Colon (tissue), 2 donors: ENCODE data around the gene BAHCC1.

Experiments
- FAIRE-seq: peaks from 2 replicates; lab custom pipeline; 2012; peaks lifted over from hg19 to GRCh38; lab: Jason Lieb, UNC
- donor health status: control.
- donor health status: control.

BAHCC1 gene

GRCh38 chr17:81493198-81494038, 98.2 kb downstream of the BAHCC1 start:
- no peak for FAIRE-seq

GRCh38 chr17:81494626-81495377, 99.5 kb downstream of the BAHCC1 start:
- no peak for FAIRE-seq

DNA sequence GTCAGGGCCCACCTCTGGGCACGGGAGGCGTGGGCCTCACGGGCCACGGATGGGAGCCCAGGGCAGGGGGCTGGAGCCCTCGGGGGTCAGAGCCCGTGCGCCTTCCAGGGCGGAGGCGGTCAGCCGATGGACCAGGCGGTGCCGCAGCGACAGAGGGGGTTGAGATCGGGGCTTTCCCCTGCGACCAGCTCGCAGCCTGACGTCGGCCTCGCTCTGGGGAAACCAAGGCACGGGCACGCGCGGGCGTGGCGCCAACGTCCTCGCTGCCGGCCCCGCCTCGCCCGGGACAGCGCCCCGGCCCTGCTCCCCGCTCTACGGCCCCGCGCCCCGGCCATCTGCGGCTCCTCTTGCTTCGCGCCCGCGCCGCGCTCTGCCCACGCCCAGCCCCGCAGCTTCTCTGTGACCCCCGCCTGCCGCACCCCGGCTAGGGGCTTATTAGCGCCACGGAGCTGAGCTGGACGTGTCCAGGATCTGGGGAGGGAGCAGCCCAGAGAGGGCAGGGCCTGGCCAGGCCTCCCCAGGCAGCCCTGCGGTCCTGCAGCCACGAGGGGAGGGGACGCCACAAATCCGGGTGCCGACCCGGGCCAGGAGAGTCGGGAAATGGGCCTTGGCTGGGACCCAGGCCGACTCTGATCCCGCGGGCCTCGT, 103.8 kb downstream of the BAHCC1 start:
- FAIRE-seq, result no peak

DNA sequence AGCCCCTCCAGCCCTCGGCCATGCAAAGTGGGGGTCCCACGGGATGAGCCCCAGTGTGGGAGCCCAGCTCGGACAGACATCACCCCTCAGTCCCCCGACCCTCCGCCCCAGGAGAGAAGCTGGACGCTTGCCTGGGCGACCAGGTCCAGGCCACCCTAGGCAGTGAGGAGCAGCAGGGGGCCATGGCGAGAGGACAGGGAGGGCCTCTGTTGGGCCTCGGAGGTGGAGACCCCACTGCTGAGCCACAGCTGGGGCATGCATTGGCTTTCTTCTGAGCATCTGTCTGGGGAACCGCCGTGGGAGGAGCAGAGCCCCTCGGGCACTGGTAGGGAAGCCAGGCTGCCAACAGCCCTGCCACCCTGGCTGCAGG, 104.3 kb downstream of the BAHCC1 start:
- FAIRE-seq, result no peak

GRCh38 chr17:81500047-81500446, 104.8 kb downstream of the BAHCC1 start:
- FAIRE-seq, result no peak

- no peak for FAIRE-seq
Observed at GRCh38 chr17:81502471-81503017, 107.3 kb downstream of the BAHCC1 start.

DNA sequence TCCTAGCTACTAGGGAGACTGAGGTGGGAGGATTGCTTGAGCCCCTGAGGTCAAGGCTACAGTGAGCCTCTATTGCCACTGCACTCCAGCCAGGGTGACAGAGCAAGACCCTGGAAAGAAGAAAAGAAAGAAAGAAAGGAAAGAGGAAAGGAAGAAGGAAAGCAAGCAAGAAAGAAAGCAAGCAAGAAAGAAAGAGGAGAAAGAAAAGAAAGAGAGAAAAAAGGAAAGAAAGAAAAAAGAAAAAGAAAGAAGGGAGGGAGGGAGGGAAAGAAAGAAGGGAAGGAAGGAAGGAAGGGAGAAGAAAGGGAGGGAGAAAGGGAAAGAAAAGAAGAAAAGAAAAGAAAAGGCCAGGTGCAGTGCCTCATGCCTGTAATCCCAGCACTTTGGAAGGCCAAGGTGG, 108.4 kb downstream of the BAHCC1 start:
- no peak for FAIRE-seq

- no peak for FAIRE-seq
Observed at GRCh38 chr17:81508639-81509206, 113.5 kb downstream of the BAHCC1 start.

- FAIRE-seq, result no peak
Observed at GRCh38 chr17:81509207-81509971, 114.1 kb downstream of the BAHCC1 start.

DNA sequence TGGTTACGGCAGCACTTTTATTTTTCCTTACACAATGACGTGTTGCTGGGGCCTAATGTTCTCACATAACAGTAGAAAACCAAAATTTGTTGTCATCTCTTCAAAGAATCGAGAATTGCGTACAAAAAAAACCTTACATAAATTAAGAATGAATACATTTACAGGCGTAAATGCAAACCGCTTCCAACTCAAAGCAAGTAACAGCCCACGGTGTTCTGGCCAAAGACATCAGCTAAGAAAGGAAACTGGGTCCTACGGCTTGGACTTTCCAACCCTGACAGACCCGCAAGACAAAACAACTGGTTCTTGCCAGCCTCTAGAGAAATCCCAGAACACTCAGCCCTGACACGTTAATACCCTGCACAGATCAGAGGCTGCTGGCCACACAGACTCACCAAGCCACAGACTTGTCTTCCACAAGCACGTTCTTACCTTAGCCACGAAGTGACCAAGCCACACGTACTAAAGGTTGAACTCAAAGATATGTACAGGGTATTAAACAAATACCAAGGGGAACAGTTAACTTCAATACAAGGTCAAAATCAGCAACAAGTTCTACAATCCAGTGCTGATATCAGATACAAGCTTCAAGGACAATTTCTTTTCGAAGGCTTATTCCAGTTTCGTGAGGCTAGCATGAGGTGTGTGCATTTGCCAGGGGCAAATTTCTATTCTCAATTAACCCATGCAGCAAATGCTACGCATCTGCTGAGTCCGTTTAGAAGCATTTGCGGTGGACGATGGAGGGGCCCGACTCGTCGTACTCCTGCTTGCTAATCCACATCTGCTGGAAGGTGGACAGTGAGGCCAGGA, 114.9 kb downstream of the BAHCC1 start:
- FAIRE-seq, result no peak

DNA sequence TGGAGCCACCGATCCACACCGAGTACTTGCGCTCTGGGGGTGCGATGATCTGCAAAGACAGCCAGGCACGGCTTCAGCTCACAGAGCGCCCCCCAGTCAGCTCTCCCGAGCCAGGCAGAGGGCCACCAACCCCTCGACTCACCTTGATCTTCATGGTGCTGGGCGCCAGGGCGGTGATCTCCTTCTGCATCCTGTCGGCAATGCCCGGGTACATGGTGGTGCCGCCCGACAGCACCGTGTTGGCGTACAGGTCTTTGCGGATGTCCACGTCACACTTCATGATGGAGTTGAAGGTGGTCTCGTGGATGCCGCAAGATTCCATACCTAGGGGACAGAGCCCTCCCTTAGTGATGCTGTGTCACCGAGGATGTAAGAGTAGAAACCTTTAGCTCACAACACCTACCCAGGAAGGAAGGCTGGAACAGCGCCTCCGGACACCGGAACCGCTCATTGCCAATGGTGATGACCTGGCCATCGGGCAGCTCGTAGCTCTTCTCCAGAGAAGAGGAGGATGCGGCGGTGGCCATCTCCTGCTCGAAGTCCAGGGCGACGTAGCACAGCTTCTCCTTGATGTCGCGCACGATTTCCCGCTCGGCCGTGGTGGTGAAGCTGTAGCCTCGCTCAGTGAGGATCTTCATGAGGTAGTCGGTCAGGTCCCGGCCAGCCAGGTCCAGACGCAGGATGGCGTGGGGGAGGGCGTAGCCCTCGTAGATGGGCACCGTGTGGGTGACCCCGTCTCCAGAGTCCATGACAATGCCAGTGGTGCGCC, 115.7 kb downstream of the BAHCC1 start:
- FAIRE-seq, result no peak

DNA sequence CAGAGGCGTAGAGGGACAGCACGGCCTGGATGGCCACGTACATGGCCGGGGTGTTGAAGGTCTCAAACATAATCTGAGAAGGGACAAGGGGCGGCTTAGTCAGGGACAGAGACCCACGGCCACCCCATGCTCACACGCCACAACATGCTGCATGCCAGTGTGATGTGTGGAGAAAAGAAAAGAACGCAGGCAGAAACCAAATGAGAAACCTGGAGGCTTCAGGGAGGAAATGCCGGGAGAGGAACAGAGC, 116.2 kb downstream of the BAHCC1 start:
- no peak for FAIRE-seq

GRCh38 chr17:81511804-81512561, 116.7 kb downstream of the BAHCC1 start:
- no peak for FAIRE-seq

DNA sequence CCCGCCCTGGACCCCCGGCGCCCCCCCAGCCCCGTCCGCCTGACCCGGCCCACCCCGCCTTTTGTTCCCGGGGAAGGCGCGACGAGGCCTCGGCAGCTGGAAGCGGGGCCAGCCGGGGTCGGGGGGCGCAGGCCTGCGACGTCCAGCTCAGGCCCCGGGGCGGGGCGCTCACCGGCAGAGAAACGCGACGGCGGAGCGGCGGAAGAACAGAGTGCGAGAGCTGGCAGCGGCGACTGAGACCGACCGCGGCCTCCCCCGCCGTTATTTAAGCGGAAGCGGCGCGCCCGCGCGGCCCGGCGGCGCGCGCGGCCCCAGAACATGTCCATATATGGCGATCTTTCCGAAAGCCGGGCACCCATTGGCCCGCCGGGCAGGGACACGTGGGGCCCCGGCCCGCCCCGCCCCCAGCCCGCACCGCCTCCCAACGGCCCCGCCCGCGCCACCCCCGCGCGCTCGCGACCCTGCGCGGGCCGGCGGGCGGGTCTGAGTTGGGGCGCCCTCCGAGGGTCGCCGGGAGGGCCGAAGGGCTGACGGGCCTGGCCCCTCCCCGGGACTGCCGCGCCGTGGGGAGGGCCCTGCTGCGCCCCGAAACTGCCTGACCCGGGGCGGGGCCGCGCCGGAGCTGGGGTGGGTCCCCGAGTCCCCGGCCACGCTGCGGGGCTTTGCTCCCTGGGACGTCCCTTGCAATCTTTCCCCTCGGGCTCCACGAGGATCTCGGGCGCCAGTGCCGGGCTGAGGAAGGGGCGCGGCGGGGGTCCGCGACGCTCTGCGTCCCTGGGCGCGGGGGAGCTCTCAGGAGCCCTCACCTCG, 117.5 kb downstream of the BAHCC1 start, which contains the start of gene ACTG1:
ACTG1 (minus strand) TSS at position 238 of the 810 bp plus-strand sequence. CDS start 445 bp downstream, outside the sequence.
- FAIRE-seq, result no peak

GRCh38 chr17:81513372-81513752, 118.1 kb downstream of the BAHCC1 start:
- FAIRE-seq, result no peak

DNA sequence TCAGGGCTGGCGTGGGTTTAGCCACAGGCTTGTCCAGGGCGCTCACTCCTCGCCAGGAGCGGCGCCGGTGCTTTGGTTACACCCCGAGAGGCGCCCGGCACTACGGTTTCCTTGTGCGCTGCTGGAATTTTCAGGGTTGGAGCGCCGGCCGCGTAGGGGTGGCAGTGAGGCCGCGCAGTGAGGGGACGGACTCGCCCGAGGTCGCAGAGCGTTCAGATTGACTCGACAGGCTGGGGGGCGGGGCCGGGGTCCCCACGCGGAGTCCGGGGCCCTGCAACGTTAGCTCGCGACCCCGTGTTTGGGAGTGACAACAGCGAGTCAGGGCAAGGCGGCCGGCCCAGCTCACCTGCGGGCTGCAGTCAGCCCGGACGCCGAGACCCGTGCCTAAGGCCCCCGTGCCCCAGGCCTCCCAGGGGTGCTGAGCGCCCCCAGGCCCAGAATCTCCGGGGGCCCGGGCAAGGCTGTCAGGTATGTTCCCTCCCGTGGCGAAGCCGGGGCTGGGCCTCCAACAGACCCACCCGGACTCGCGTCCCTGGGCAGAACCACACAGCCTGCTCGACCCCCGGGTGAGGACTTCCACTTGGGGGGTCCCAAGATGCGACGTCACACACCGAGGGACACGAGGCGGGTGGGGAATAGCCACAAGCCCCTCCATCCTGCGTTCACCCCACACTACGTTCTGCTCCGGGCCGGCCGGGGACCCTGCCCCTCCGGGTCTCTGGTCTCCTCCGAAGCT, 118.7 kb downstream of the BAHCC1 start:
- FAIRE-seq, result no peak

DNA sequence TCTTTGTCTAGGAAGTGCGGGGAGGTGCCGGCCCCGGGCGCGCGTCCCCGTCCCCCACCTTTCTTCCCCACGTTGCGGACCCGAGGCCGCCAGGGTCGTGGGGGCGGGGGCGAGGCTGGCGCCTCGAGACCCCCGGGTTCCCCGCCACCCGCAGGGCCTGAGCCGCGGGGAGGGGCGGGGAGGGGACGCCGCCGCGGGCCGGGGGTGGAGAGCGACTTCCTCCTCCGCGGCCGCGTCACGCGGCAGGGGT, 119.2 kb downstream of the BAHCC1 start:
- no peak for FAIRE-seq
